B cell (primary cell): ENCODE measurements around the gene ORAI2. TPM values are rescaled to one million over a fixed set of nuclear protein-coding genes. Genes with fewer than 3 reads are reported as not detected.

Experiments
- ATAC-seq: fragments of 200-7000 bp; cut with Tn5 transposase; one replicate; pipeline ENCODE4 v1.10.0; 2021; ENCODE audit warnings: low read depth, mild to moderate bottlenecking, moderate number of reproducible peaks, moderate library complexity
- CTCF ChIA-PET: fragments of 350-600 bp; sonication (Branson Sonifier 250); formaldehyde crosslinking; loops from one replicate; lab custom pipeline; 2021; ENCODE audit warnings: antibody characterized with exemption, inconsistent platforms; lab: Charles Lee
- POLR2A ChIA-PET: fragments of 350-600 bp; sonication (Branson Sonifier 250); formaldehyde crosslinking; loops from one replicate; lab custom pipeline; 2021; ENCODE audit warnings: antibody characterized with exemption; lab: Charles Lee
- DNase-seq: peaks from one replicate; pipeline ENCODE4 v3.0.0; 2013
- H2AFZ ChIP-seq: 2 replicates; pipeline ENCODE4 v1.6.1; 2012; ENCODE audit warnings: mild to moderate bottlenecking, low read depth, low read length; ENCODE audit not compliant: insufficient read depth, poor library complexity, severe bottlenecking
- H3K27ac ChIP-seq, 2 donors: 1 replicate in 1 of 2; 2 replicates in 1 of 2; pipeline ENCODE4 v1.5.1; 2012 to 2013; ENCODE audit warnings: low read length in 2 of 2, mild to moderate bottlenecking in 2 of 2, moderate library complexity in 1 of 2
- H3K27me3 ChIP-seq, 4 experiments: fragments of 200-600 bp in 1 of 4; sonication (generic) in 1 of 4; replicated peaks in 1 of 4; 1 replicate in 2 of 4; 2 replicates in 2 of 4; pipeline versions ENCODE4 v1.6.1 to v1.7.0; 2013 to 2016; ENCODE audit warnings: low read length in 3 of 4, mild to moderate bottlenecking in 2 of 4, mixed read lengths in 1 of 4, moderate library complexity in 1 of 4; ENCODE audit not compliant: insufficient read depth in 4 of 4, control insufficient read depth in 3 of 4; ENCODE audit errors: control extremely low read depth in 1 of 4
- H3K36me3 ChIP-seq, 2 experiments: replicated peaks in 1 of 2; 1 replicate in 1 of 2; 2 replicates in 1 of 2; pipeline versions ENCODE4 v1.6.1 to v1.7.1; 2013; ENCODE audit warnings: low read length in 1 of 2; ENCODE audit not compliant: insufficient read depth in 2 of 2, control insufficient read depth in 1 of 2; ENCODE audit errors: control extremely low read depth in 1 of 2, extremely low read depth in 1 of 2
- H3K4me1 ChIP-seq, 2 donors: fragments of 200-600 bp in 1 of 2; sonication (generic) in 1 of 2; 1 replicate in 1 of 2; 2 replicates in 1 of 2; pipeline versions ENCODE4 v1.5.1 to v1.6.1; 2013 to 2017; ENCODE audit warnings: low read length in 2 of 2; ENCODE audit not compliant: control insufficient read depth in 2 of 2, insufficient read depth in 2 of 2
- H3K4me2 ChIP-seq: replicated peaks from 2 replicates; pipeline ENCODE3; 2012; ENCODE audit warnings: mild to moderate bottlenecking, low read depth, low read length; ENCODE audit not compliant: poor library complexity, severe bottlenecking
- H3K4me3 ChIP-seq, 5 experiments: fragments of 200-600 bp in 1 of 5; sonication (generic) in 1 of 5; 1 replicate in 3 of 5; 2 replicates in 2 of 5; pipeline versions ENCODE4 v1.5.1 to v1.7.0; 2011 to 2016; ENCODE audit warnings: low read length in 4 of 5, mild to moderate bottlenecking in 4 of 5, low read depth in 2 of 5, control low read depth in 1 of 5, moderate library complexity in 1 of 5; ENCODE audit not compliant: insufficient read depth in 1 of 5; ENCODE audit errors: control extremely low read depth in 1 of 5, extremely low read depth in 1 of 5
- H3K79me2 ChIP-seq: fragments of 200-600 bp; sonication (generic); one replicate; pipeline ENCODE4 v1.6.0; 2016; ENCODE audit warnings: low read length; ENCODE audit not compliant: control insufficient read depth, insufficient read depth
- H3K9ac ChIP-seq: fragments of 200-600 bp; sonication (generic); 2 replicates; pipeline ENCODE4 v1.6.1; 2017; ENCODE audit warnings: mild to moderate bottlenecking, low read length, moderate library complexity
- H3K9me3 ChIP-seq, 3 donors: one replicate each; pipeline versions ENCODE4 v1.6.1 to v1.7.1; 2013; ENCODE audit warnings: low read length in 2 of 3; ENCODE audit not compliant: control insufficient read depth in 2 of 3, insufficient read depth in 1 of 3; ENCODE audit errors: control extremely low read depth in 1 of 3
- H4K20me1 ChIP-seq: 2 replicates; pipeline ENCODE4 v1.6.0; 2012; ENCODE audit warnings: mild to moderate bottlenecking, low read length; ENCODE audit not compliant: insufficient read depth, control insufficient read depth, poor library complexity, severe bottlenecking
- H3K27ac Mint-ChIP-seq: one replicate; pipeline ENCODE4 v1.8.0; 2021; ENCODE audit warnings: mixed read lengths
- H3K27me3 Mint-ChIP-seq: one replicate; pipeline ENCODE4 v1.8.0; 2021; ENCODE audit warnings: mixed read lengths
- H3K4me1 Mint-ChIP-seq: one replicate; pipeline ENCODE4 v1.8.0; 2021; ENCODE audit warnings: mixed read lengths
- H3K4me3 Mint-ChIP-seq: one replicate; pipeline ENCODE4 v1.8.0; 2021; ENCODE audit warnings: mixed read lengths
- H3K9me3 Mint-ChIP-seq: one replicate; pipeline ENCODE4 v1.8.0; 2022; ENCODE audit warnings: mixed read lengths; ENCODE audit not compliant: insufficient read depth
- CTCF ChIP-seq: fragments of 200-600 bp; IDR thresholded peaks from one replicate; pipeline ENCODE4 v1.8.0; 2022; ENCODE audit warnings: antibody characterized with exemption, mild to moderate bottlenecking
- EZH2 ChIP-seq: IDR thresholded peaks from 2 replicates; pipeline ENCODE4 v1.6.1; 2012; ENCODE audit warnings: borderline replicate concordance, low read depth, mild to moderate bottlenecking, moderate library complexity, low read length; ENCODE audit not compliant: insufficient read depth, poor library complexity, severe bottlenecking
- WGBS: methylation state at CpG from one replicate; pipeline ENCODE4 v1.1.5; 2013; ENCODE audit warnings: missing lambda C conversion rate; ENCODE audit not compliant: insufficient coverage; 5-methylcytosine and 5-hydroxymethylcytosine counted together
- intact Hi-C: fragments of 100-400 bp; cut with micrococcal nuclease; formaldehyde crosslinking; loops from one replicate; pipeline ENCODE4 v1.10.0; 2022
- polyA plus RNA-seq: library from polyadenylated mRNA; depleted of rRNA; stranded (reverse); fragments of >200 nt; gene quantifications from 2 replicates; pipeline ENCODE4 v1.2.3, GENCODE V29; 2012
- total RNA-seq, 2 donors: library from RNA; stranded (reverse); fragments of 120-200 nt in 1 of 2; gene quantifications; 1 replicate in 1 of 2; 2 replicates in 1 of 2; pipeline versions ENCODE4 v1.2.3 to v1.2.4, GENCODE V29; 2013 to 2022

The ORAI2 gene
- total and polyA plus RNA-seq, 2 donors (not counting 1 experiment from before 2014, with no cell fraction given), result 177 to 450 TPM

GRCh38 chr7:102446387-102447156 is 13.2 kb downstream of the ORAI2 start:
- peaks cover 52% of the 10 kb centered on the region for H3K4me1 Mint-ChIP-seq
- H3K79me2 ChIP-seq, result peaks cover 69% of the 10 kb centered on the region
- peak overlapping the region; percentile 97 for H3K27ac Mint-ChIP-seq
- TF ChIP-seq CTCF (no peak), EZH2 (no peak)
- no peaks in the 10 kb centered on the region for H3K27me3 Mint-ChIP-seq
- no peaks in the 10 kb centered on the region for H3K27me3 ChIP-seq
- H3K4me3 Mint-ChIP-seq, result peak overlapping the region; percentile 87
- no peak overlapping the region for H3K4me3 ChIP-seq
- H3K4me1 ChIP-seq, result peaks cover 44 to 61% of the 10 kb centered on the region in 2 donors
- 77% methylated on average over 40 of the region's 41 CpGs for WGBS
- peaks cover 0 to 14% (median 0%) of the 10 kb centered on the region in 3 donors for H3K9me3 ChIP-seq
- H2AFZ ChIP-seq, result no peak overlapping the region
- H3K4me2 ChIP-seq, result peak overlapping the region; percentile 47
- H3K36me3 ChIP-seq, result peaks cover 0 to 40% of the 10 kb centered on the region in 2 experiments
- DNase-seq (no peak), ATAC-seq (no peak)
- no peak overlapping the region for H3K9ac ChIP-seq
- no peaks in the 10 kb centered on the region for H3K9me3 Mint-ChIP-seq
- POLR2A ChIA-PET, result interaction anchor here (0.6 to 5.9 kb wide), 8 partner anchors 13 to 153 kb away, joined by 3 to 76 read pairs (median 4); partner anchors contain the start of genes ALKBH4, LRWD1 and ORAI2
- H4K20me1 ChIP-seq, result peaks cover 48% of the 10 kb centered on the region
- CTCF ChIA-PET, result interaction anchor here (6.9 to 46.3 kb wide), 2 partner anchors 36 to 52 kb away, joined by 76 to 1182 read pairs; partner anchors contain the start of gene PRKRIP1
- peak overlapping the region; percentile 10 to 70 for H3K27ac ChIP-seq
- intact Hi-C loops, result no loop called here

- Mint-ChIP-seq H3K27ac (peak overlapping the region; percentile 53), H3K27me3 (no peaks in the 10 kb centered on the region), H3K4me1 (peaks cover 45% of the 10 kb centered on the region), H3K9me3 (no peaks in the 10 kb centered on the region), H3K4me3 (no peak overlapping the region)
- CTCF ChIA-PET, result interaction anchor here (6.9 to 46.3 kb wide), 2 partner anchors 36 to 52 kb away, joined by 76 to 1182 read pairs; partner anchors contain the start of gene PRKRIP1
- ATAC-seq, result no peak
- Histone ChIP-seq H3K4me2 (no peak overlapping the region), H3K4me1 (peaks cover 37 to 54% of the 10 kb centered on the region in 2 donors), H2AFZ (no peak overlapping the region), H3K4me3 (no peak overlapping the region), H3K27ac (no peak overlapping the region), H3K9ac (no peak overlapping the region), H3K79me2 (peaks cover 69% of the 10 kb centered on the region), H3K27me3 (no peaks in the 10 kb centered on the region), H3K36me3 (peaks cover 0 to 40% of the 10 kb centered on the region in 2 experiments), H4K20me1 (peaks cover 51% of the 10 kb centered on the region), H3K9me3 (peaks cover 0 to 10% (median 0%) of the 10 kb centered on the region in 3 donors)
- intact Hi-C loops, result no loop called here
- POLR2A ChIA-PET, result interaction anchor here (0.9 to 1.5 kb wide), 5 partner anchors 16 to 44 kb away, joined by 3 to 9 read pairs (median 3); no protein-coding TSS in a partner anchor
- TF ChIP-seq EZH2 (no peak), CTCF (no peak)
- no peak for DNase-seq
- WGBS, result 95% methylated on average over 14 of the region's 14 CpGs
Observed at GRCh38 chr7:102447311-102447710, 13.9 kb downstream of the ORAI2 start.
